Glutamatergic neuron (in vitro differentiated cells): ENCODE measurements around the gene BECN2. TPM values are rescaled to one million over a fixed set of nuclear protein-coding genes. Genes with fewer than 3 reads are reported as not detected.

Experiments used
- DNase-seq: peaks from one replicate; pipeline ENCODE4 v3.0.0; 2022
- H3K27ac Mint-ChIP-seq: one replicate; pipeline ENCODE4 v1.8.0; 2020; ENCODE audit warnings: mild to moderate bottlenecking, mixed read lengths, inconsistent platforms; ENCODE audit not compliant: unreplicated experiment
- H3K27me3 Mint-ChIP-seq: one replicate; pipeline ENCODE4 v1.8.0; 2020; ENCODE audit warnings: mild to moderate bottlenecking, moderate library complexity, mixed read lengths, inconsistent platforms; ENCODE audit not compliant: unreplicated experiment
- H3K36me3 Mint-ChIP-seq: one replicate; pipeline ENCODE4 v1.8.0; 2020; ENCODE audit warnings: mild to moderate bottlenecking, mixed read lengths, inconsistent platforms; ENCODE audit not compliant: unreplicated experiment
- H3K4me1 Mint-ChIP-seq: one replicate; pipeline ENCODE4 v1.8.0; 2020; ENCODE audit warnings: mild to moderate bottlenecking, low read depth, mixed read lengths, inconsistent platforms; ENCODE audit not compliant: unreplicated experiment
- H3K4me3 Mint-ChIP-seq: one replicate; pipeline ENCODE4 v1.8.0; 2020; ENCODE audit warnings: mild to moderate bottlenecking, mixed read lengths, inconsistent platforms; ENCODE audit not compliant: unreplicated experiment
- H3K9me3 Mint-ChIP-seq: one replicate; pipeline ENCODE4 v1.8.0; 2020; ENCODE audit warnings: mild to moderate bottlenecking, moderate library complexity, mixed read lengths, inconsistent platforms; ENCODE audit not compliant: unreplicated experiment
- CTCF ChIP-seq: fragments of 200-600 bp; sonication (generic); IDR thresholded peaks from one replicate; pipeline ENCODE4 v1.5.0; 2021; ENCODE audit not compliant: partially characterized antibody, unreplicated experiment
- total RNA-seq: library from RNA; stranded (reverse); fragmentation: NEBNext Ultra II Directional; extraction: Animal tissue kit (Norgen Biotek cat#: 25700); gene quantifications from one replicate; pipeline ENCODE4 v1.2.1, GENCODE V29; 2021; ENCODE audit not compliant: unreplicated experiment

BECN2 gene
- total RNA-seq, 1 donor from 2014 or later = not detected

GRCh38 chr1:241997401-241997998 is 39.9 kb downstream of the BECN2 start:
- H3K36me3 Mint-ChIP-seq = no peaks in the 10 kb centered on the region
- no peak for TF ChIP-seq CTCF
- H3K27ac Mint-ChIP-seq = no peak overlapping the region
- no peak for DNase-seq
- H3K4me3 Mint-ChIP-seq = no peak overlapping the region
- peaks cover 7% of the 10 kb centered on the region for H3K9me3 Mint-ChIP-seq
- H3K4me1 Mint-ChIP-seq = peaks cover 13% of the 10 kb centered on the region
- peaks cover 3% of the 10 kb centered on the region for H3K27me3 Mint-ChIP-seq

GRCh38 chr1:241998412-241998921 is 40.9 kb downstream of the BECN2 start:
- DNase-seq = peak; percentile 69
- Mint-ChIP-seq H3K27ac (no peak overlapping the region), H3K36me3 (no peaks in the 10 kb centered on the region), H3K9me3 (peaks cover 5% of the 10 kb centered on the region), H3K4me1 (peaks cover 13% of the 10 kb centered on the region), H3K4me3 (peak overlapping the region; percentile 72), H3K27me3 (peaks cover 3% of the 10 kb centered on the region)
- peak; percentile 80 for TF ChIP-seq CTCF

GRCh38 chr1:241999026-241999425 is 41.5 kb downstream of the BECN2 start, which contains the start of gene MAP1LC3C:
Gene MAP1LC3C, minus strand, starts transcription at chr1:241999098. Its CDS starts 90 bp downstream, at chr1:241999008.
- H3K27me3 Mint-ChIP-seq = peaks cover 3% of the 10 kb centered on the region
- no peak within 1 kb of the TSS for H3K27ac Mint-ChIP-seq
- H3K4me1 Mint-ChIP-seq = peaks cover 13% of the 10 kb centered on the region
- no peak for TF ChIP-seq CTCF
- no peaks in the 10 kb centered on the region for H3K36me3 Mint-ChIP-seq
- DNase-seq = peak; percentile 32
- H3K9me3 Mint-ChIP-seq = peaks cover 5% of the 10 kb centered on the region
- H3K4me3 Mint-ChIP-seq = peak within 1 kb of the TSS; percentile 72

GRCh38 chr1:242000434-242000833 is 42.9 kb downstream of the BECN2 start:
- no peak for TF ChIP-seq CTCF
- Mint-ChIP-seq H3K4me1 (peaks cover 13% of the 10 kb centered on the region), H3K9me3 (peaks cover 6% of the 10 kb centered on the region), H3K4me3 (no peak overlapping the region), H3K27ac (no peak overlapping the region), H3K27me3 (peaks cover 5% of the 10 kb centered on the region), H3K36me3 (peaks cover 4% of the 10 kb centered on the region)
- no peak for DNase-seq

GRCh38 chr1:242002072-242002471 is 44.5 kb downstream of the BECN2 start:
- Mint-ChIP-seq H3K27me3 (peaks cover 1% of the 10 kb centered on the region), H3K36me3 (peaks cover 4% of the 10 kb centered on the region), H3K27ac (no peak overlapping the region), H3K4me1 (peaks cover 6% of the 10 kb centered on the region), H3K4me3 (no peak overlapping the region), H3K9me3 (peaks cover 3% of the 10 kb centered on the region)
- no peak for DNase-seq
- TF ChIP-seq CTCF = no peak
